OCI-M2 (cell line): ENCODE results near the gene PDGFRB.

Experiments used
- DNase-seq: peaks from one replicate; lab custom pipeline; 2025; ENCODE audit not compliant: unreplicated experiment; lab: John Stamatoyannopoulos, UW

The PDGFRB gene

GRCh38 chr5:150147670-150148069 lies 8.0 kb downstream of the PDGFRB start:
- no peak for DNase-seq

GRCh38 chr5:150146862-150147601 lies 8.6 kb downstream of the PDGFRB start:
- no peak for DNase-seq

- no peak for DNase-seq
Measured at GRCh38 chr5:150146235-150146634, 9.4 kb downstream of the PDGFRB start.

GRCh38 chr5:150144879-150145278 lies 10.8 kb downstream of the PDGFRB start:
- no peak for DNase-seq

GRCh38 chr5:150144246-150144801 lies 11.3 kb downstream of the PDGFRB start:
- no peak for DNase-seq

GRCh38 chr5:150143350-150144245 lies 12.0 kb downstream of the PDGFRB start:
- DNase-seq, result no peak

- DNase-seq, result no peak
Measured at GRCh38 chr5:150142959-150143349, 12.7 kb downstream of the PDGFRB start.

- DNase-seq, result no peak
Measured at GRCh38 chr5:150142185-150142958, 13.3 kb downstream of the PDGFRB start.

GRCh38 chr5:150141544-150142184 lies 14.0 kb downstream of the PDGFRB start:
- DNase-seq, result no peak

GRCh38 chr5:150140830-150141229 lies 14.8 kb downstream of the PDGFRB start:
- DNase-seq, result no peak

GRCh38 chr5:150139334-150139733 lies 16.3 kb downstream of the PDGFRB start:
- no peak for DNase-seq

- DNase-seq, result no peak
Measured at GRCh38 chr5:150138551-150139265, 16.9 kb downstream of the PDGFRB start.

- DNase-seq, result no peak
Measured at GRCh38 chr5:150137997-150138396, 17.6 kb downstream of the PDGFRB start.

- DNase-seq, result no peak
Measured at GRCh38 chr5:150137168-150137957, 18.3 kb downstream of the PDGFRB start.

GRCh38 chr5:150136305-150137167 lies 19.1 kb downstream of the PDGFRB start:
- no peak for DNase-seq

- no peak for DNase-seq
Measured at GRCh38 chr5:150135557-150136304, 19.9 kb downstream of the PDGFRB start.

- no peak for DNase-seq
Measured at GRCh38 chr5:150134198-150134588, 21.5 kb downstream of the PDGFRB start.
